Ishikawa (cell line): Measurements from ENCODE around the gene KMT2E.

Source experiments
- CEBPB ChIP-seq: IDR thresholded peaks from 2 replicates; pipeline ENCODE4 v1.6.1; 2012
- CREB1 ChIP-seq: IDR thresholded peaks from 2 replicates; pipeline ENCODE4 v1.6.1; 2012; ENCODE audit warnings: low read depth
- EP300 ChIP-seq: IDR thresholded peaks from 2 replicates; pipeline ENCODE4 v1.6.1; 2012; ENCODE audit warnings: borderline replicate concordance
- FOXM1 ChIP-seq: IDR thresholded peaks from 2 replicates; pipeline ENCODE4 v1.6.1; 2012; ENCODE audit warnings: low read depth, borderline replicate concordance
- TCF12 ChIP-seq: IDR thresholded peaks from 2 replicates; pipeline ENCODE4 v1.6.1; 2012; ENCODE audit warnings: low read depth
- TEAD4 ChIP-seq: IDR thresholded peaks from 2 replicates; pipeline ENCODE4 v1.6.1; 2012
- YY1 ChIP-seq: IDR thresholded peaks from 2 replicates; pipeline ENCODE4 v1.6.1; 2012; ENCODE audit warnings: low read depth
- TF ChIP-seq, protein P1 (sequence below): IDR thresholded peaks from 2 replicates; pipeline ENCODE4 v1.6.1; 2012

DNA sequence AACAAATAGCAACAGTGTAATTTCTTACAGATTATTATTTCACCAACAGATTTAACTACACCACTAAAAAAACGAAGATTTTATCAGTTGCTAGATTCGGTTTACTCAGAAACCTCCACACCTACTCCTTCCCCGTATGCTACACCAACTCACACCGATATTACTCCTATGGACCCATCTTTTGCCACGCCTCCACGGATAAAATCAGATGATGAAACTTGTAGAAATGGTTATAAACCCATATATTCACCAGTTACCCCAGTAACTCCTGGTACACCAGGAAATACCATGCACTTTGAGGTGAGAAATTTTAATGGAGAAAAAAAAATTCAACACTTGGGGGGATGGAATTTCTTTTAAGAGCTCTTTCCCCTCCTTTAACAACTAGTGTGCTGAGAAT is 92.5 kb downstream of the KMT2E start:
- TF ChIP-seq FOXM1 (no peak), CREB1 (no peak), TCF12 (no peak), YY1 (no peak), EP300 (no peak), CEBPB (no peak), TEAD4 (no peak)
- TF ChIP-seq, protein P1, sequence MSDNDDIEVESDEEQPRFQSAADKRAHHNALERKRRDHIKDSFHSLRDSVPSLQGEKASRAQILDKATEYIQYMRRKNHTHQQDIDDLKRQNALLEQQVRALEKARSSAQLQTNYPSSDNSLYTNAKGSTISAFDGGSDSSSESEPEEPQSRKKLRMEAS, result no peak
